Activated gamma-delta T cell treated with Interleukin-2 at 50 U/mL for 16 hours (primary cell): ENCODE data around the gene PLCB4.

ENCODE experiments used
- DNase-seq: peaks from one replicate; pipeline ENCODE4 v3.0.0-alpha.2; 2020

The PLCB4 gene

GRCh38 chr20:9230406-9230805 lies 161.5 kb downstream of the PLCB4 start:
- DNase-seq = no peak

GRCh38 chr20:9233804-9234203 lies 164.9 kb downstream of the PLCB4 start:
- DNase-seq = no peak

GRCh38 chr20:9235518-9235917 lies 166.6 kb downstream of the PLCB4 start:
- DNase-seq = no peak

GRCh38 chr20:9236458-9236857 lies 167.6 kb downstream of the PLCB4 start:
- no peak for DNase-seq

- DNase-seq = no peak
Measured at GRCh38 chr20:9241232-9241692, 172.4 kb downstream of the PLCB4 start.

- no peak for DNase-seq
Measured at GRCh38 chr20:9241721-9242427, 173.0 kb downstream of the PLCB4 start.

GRCh38 chr20:9243986-9244385 lies 175.1 kb downstream of the PLCB4 start:
- no peak for DNase-seq

GRCh38 chr20:9244811-9245210 lies 175.9 kb downstream of the PLCB4 start:
- DNase-seq = no peak

GRCh38 chr20:9246731-9247130 lies 177.8 kb downstream of the PLCB4 start:
- DNase-seq = no peak

GRCh38 chr20:9250511-9250910 lies 181.6 kb downstream of the PLCB4 start:
- no peak for DNase-seq

- no peak for DNase-seq
Measured at GRCh38 chr20:9253006-9253539, 184.2 kb downstream of the PLCB4 start.

GRCh38 chr20:9255171-9255570 lies 186.3 kb downstream of the PLCB4 start:
- no peak for DNase-seq

GRCh38 chr20:9256393-9256792 lies 187.5 kb downstream of the PLCB4 start:
- no peak for DNase-seq

GRCh38 chr20:9258901-9259300 lies 190.0 kb downstream of the PLCB4 start:
- no peak for DNase-seq

- no peak for DNase-seq
Measured at GRCh38 chr20:9260027-9260426, 191.1 kb downstream of the PLCB4 start.

- no peak for DNase-seq
Measured at GRCh38 chr20:9261781-9262180, 192.9 kb downstream of the PLCB4 start.

- no peak for DNase-seq
Measured at GRCh38 chr20:9262653-9263194, 193.8 kb downstream of the PLCB4 start.

- DNase-seq = no peak
Measured at GRCh38 chr20:9269280-9269971, 200.5 kb downstream of the PLCB4 start.

- no peak for DNase-seq
Measured at GRCh38 chr20:9270831-9271230, 201.9 kb downstream of the PLCB4 start.

GRCh38 chr20:9276966-9277468 lies 208.1 kb downstream of the PLCB4 start:
- DNase-seq = no peak

GRCh38 chr20:9279918-9280401 lies 211.1 kb downstream of the PLCB4 start:
- no peak for DNase-seq

GRCh38 chr20:9280666-9281065 lies 211.8 kb downstream of the PLCB4 start:
- no peak for DNase-seq

GRCh38 chr20:9281803-9282202 lies 212.9 kb downstream of the PLCB4 start:
- no peak for DNase-seq

GRCh38 chr20:9285617-9286016 lies 216.7 kb downstream of the PLCB4 start:
- DNase-seq = no peak
